Measurements from ENCODE around the gene MSI2. TPM values are rescaled to one million over a fixed set of nuclear protein-coding genes. Genes with fewer than 3 reads are reported as not detected.

Gene MSI2
- polyA plus RNA-seq, 1 experiment = 9.2 TPM

DNA sequence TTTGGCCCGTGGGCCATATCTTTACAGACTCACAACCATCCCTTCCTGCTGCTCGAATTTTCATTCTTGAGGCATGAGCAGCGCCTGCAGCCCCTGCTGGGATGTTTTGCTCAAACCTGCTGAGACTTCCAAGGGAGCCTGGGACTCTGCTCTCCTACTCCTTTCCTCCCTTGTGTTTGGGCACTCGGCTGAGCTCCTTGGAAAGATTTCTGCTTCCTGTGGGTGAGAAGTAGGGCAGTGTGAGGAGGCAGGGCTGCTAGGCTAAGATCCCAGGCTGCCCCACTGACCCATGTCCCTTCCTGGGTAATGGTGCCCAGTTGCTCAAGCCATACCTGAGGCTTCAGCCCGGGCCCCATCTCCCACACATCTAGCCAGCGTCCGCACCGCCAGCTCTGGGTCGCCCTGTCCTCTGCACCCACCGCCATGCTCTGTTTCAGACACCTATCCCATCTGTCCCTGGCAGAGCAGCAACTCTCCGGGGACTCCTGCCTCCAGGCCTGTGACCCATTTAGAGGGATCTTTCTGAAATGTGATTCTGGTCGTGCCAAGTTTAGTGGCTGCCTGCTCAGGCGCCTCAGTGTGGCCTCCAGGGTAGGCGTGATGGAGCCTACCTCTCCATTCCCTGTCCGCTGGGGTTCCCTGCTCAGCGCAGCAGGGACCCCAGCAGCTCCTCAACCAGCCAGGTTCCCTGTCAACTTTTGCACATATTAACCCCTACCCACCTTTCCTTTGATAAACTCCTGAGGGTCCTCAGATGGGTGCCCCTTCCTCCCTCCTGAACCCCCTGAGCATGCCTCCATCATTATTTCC, 298.7 kb downstream of the MSI2 start:
- TF ChIP-seq, protein P1, sequence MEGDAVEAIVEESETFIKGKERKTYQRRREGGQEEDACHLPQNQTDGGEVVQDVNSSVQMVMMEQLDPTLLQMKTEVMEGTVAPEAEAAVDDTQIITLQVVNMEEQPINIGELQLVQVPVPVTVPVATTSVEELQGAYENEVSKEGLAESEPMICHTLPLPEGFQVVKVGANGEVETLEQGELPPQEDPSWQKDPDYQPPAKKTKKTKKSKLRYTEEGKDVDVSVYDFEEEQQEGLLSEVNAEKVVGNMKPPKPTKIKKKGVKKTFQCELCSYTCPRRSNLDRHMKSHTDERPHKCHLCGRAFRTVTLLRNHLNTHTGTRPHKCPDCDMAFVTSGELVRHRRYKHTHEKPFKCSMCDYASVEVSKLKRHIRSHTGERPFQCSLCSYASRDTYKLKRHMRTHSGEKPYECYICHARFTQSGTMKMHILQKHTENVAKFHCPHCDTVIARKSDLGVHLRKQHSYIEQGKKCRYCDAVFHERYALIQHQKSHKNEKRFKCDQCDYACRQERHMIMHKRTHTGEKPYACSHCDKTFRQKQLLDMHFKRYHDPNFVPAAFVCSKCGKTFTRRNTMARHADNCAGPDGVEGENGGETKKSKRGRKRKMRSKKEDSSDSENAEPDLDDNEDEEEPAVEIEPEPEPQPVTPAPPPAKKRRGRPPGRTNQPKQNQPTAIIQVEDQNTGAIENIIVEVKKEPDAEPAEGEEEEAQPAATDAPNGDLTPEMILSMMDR (IDR thresholded peaks at IDR 0.05; ENCODE audit: insufficient read depth, low read depth, low read length) = no peak
- ChIA-PET POLR2A (no interaction called here), CTCF (interaction anchor here (1.7 to 2.3 kb wide), 2 partner anchors 117 to 312 kb away, joined by 5 to 8 read pairs; no protein-coding TSS in a partner anchor)
- H3K27me3 ChIP-seq (ENCODE audit: control insufficient read depth, insufficient read depth, low read length) = no peaks in the 10 kb centered on the region
- no peak overlapping the region for H3K4me3 ChIP-seq (ENCODE audit: low read depth, low read length)
- no peaks in the 10 kb centered on the region for H3K36me3 ChIP-seq (ENCODE audit: control insufficient read depth, insufficient read depth, low read length)
- DNase-seq (ENCODE audit: low read depth) = no peak

DNA sequence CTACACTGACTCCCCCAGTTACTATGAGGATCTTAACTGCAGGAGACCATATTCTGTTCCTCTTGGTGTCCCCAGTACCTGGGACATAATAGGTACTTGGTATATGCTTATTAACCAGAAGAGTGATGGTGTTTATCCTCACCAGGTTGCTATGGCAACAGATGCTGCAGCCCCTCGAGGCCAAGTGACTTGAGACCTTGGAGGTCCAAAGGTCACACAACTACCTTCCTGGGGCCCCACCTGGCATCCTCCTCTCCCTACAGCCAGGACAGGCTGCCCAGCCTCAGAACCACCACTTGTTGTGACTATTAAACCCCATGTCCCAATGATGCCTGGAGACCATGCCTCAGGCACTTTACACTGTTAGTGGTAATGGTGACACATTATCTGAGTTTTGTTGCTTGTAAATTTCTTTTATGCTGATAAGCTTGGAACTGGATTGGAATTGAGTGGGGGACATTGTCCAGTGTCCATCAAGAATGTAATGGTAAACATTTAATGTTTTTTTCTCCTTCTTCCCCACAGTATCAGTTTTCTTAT, 299.4 kb downstream of the MSI2 start:
- no peaks in the 10 kb centered on the region for H3K36me3 ChIP-seq (ENCODE audit: control insufficient read depth, insufficient read depth, low read length)
- H3K4me3 ChIP-seq (ENCODE audit: low read depth, low read length) = no peak overlapping the region
- ChIA-PET POLR2A (no interaction called here), CTCF (no interaction called here)
- no peaks in the 10 kb centered on the region for H3K27me3 ChIP-seq (ENCODE audit: control insufficient read depth, insufficient read depth, low read length)
- TF ChIP-seq, protein P1 (IDR thresholded peaks at IDR 0.05; ENCODE audit: insufficient read depth, low read depth, low read length) = no peak
- no peak for DNase-seq (ENCODE audit: low read depth)

DNA sequence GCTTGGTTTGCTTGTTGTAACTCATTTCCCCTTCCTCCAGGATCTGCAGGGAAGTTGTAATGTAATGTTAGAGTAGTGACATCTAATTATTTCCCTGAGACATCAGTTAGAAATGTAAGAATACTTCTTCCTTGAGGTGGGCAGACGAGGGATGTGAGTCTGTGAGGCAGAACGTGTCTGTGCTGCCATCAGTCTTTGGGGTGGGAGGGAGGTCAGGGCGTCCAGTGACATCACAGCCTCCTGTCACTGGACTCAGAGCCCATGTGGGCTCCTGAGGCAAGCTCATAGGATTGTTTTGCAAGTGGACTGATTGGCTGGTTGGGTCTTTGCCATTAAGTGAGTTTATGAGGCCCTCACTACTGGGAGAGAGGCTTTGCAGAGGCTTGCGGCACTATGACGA, 300.0 kb downstream of the MSI2 start:
- Histone ChIP-seq H3K27me3 (ENCODE audit: control insufficient read depth, insufficient read depth, low read length) (no peaks in the 10 kb centered on the region), H3K4me3 (ENCODE audit: low read depth, low read length) (no peak overlapping the region), H3K36me3 (ENCODE audit: control insufficient read depth, insufficient read depth, low read length) (no peaks in the 10 kb centered on the region)
- ChIA-PET CTCF (interaction anchor here (0.6 kb wide), 1 partner anchor 199 kb away, joined by 3 read pairs; no protein-coding TSS in a partner anchor), POLR2A (no interaction called here)
- no peak for DNase-seq (ENCODE audit: low read depth)
- TF ChIP-seq, protein P1 (IDR thresholded peaks at IDR 0.05; ENCODE audit: insufficient read depth, low read depth, low read length) = no peak

DNA sequence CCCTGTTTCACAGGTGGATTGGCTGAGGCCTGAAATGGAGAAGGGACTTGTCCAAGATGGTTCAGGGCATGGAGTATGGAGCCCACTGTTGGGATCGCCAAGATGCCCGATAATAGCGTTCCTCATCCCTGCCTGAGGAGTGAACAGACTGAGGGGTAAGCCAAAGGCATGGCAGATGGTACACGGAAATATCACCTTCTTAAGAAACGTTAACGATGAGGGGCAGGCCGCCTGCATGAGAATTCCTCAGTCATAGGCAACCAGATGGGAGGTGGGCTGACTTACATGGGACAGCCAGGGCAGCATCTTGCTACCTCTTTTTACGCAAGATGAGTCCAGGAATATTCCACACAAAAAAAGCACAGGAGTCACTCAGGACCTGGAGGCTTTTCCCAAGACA, 300.7 kb downstream of the MSI2 start:
- POLR2A ChIA-PET = no interaction called here
- Histone ChIP-seq H3K27me3 (ENCODE audit: control insufficient read depth, insufficient read depth, low read length) (no peaks in the 10 kb centered on the region), H3K4me3 (ENCODE audit: low read depth, low read length) (no peak overlapping the region), H3K36me3 (ENCODE audit: control insufficient read depth, insufficient read depth, low read length) (no peaks in the 10 kb centered on the region)
- no peak for DNase-seq (ENCODE audit: low read depth)
- CTCF ChIA-PET = interaction anchor here (1.2 kb wide), 1 partner anchor 10 kb away, joined by 5 read pairs; no protein-coding TSS in a partner anchor
- TF ChIP-seq, protein P1 (IDR thresholded peaks at IDR 0.05; ENCODE audit: insufficient read depth, low read depth, low read length) = no peak

DNA sequence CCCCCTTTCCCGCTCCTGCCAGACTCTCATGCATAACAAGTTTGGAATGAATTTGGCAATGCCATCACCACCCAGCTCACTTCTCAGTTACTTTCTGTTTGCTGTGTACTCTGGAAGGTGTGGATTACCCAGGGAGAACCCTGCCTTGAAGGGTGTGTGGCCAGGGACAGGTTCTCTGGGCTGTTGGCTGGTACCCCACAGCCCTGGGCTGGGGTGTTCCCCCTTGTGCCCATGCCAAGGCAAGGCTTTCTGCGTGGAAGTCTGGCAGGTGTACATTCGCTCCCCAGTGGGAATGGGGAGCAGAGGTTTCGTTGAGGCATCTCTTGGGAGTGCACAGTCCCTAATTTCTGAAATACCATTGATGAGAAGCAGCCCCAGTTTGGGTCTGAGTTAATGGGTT, 301.1 kb downstream of the MSI2 start:
- H3K4me3 ChIP-seq (ENCODE audit: low read depth, low read length) = no peak overlapping the region
- H3K27me3 ChIP-seq (ENCODE audit: control insufficient read depth, insufficient read depth, low read length) = no peaks in the 10 kb centered on the region
- TF ChIP-seq, protein P1 (IDR thresholded peaks at IDR 0.05; ENCODE audit: insufficient read depth, low read depth, low read length) = no peak
- no peak for DNase-seq (ENCODE audit: low read depth)
- ChIA-PET POLR2A (no interaction called here), CTCF (interaction anchor here (1.2 kb wide), 1 partner anchor 9 kb away, joined by 5 read pairs; no protein-coding TSS in a partner anchor)
- no peaks in the 10 kb centered on the region for H3K36me3 ChIP-seq (ENCODE audit: control insufficient read depth, insufficient read depth, low read length)
